GM19240 (cell line): Measurements from ENCODE around the gene CAMSAP2.

Experiments used
- DNase-seq: peaks from one replicate; pipeline ENCODE4 v3.0.0; 2011; ENCODE audit warnings: low spot score; ENCODE audit not compliant: insufficient read length

Gene CAMSAP2, protein sequence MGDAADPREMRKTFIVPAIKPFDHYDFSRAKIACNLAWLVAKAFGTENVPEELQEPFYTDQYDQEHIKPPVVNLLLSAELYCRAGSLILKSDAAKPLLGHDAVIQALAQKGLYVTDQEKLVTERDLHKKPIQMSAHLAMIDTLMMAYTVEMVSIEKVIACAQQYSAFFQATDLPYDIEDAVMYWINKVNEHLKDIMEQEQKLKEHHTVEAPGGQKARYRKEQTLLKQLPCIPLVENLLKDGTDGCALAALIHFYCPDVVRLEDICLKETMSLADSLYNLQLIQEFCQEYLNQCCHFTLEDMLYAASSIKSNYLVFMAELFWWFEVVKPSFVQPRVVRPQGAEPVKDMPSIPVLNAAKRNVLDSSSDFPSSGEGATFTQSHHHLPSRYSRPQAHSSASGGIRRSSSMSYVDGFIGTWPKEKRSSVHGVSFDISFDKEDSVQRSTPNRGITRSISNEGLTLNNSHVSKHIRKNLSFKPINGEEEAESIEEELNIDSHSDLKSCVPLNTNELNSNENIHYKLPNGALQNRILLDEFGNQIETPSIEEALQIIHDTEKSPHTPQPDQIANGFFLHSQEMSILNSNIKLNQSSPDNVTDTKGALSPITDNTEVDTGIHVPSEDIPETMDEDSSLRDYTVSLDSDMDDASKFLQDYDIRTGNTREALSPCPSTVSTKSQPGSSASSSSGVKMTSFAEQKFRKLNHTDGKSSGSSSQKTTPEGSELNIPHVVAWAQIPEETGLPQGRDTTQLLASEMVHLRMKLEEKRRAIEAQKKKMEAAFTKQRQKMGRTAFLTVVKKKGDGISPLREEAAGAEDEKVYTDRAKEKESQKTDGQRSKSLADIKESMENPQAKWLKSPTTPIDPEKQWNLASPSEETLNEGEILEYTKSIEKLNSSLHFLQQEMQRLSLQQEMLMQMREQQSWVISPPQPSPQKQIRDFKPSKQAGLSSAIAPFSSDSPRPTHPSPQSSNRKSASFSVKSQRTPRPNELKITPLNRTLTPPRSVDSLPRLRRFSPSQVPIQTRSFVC (N-terminal part only)

DNA sequence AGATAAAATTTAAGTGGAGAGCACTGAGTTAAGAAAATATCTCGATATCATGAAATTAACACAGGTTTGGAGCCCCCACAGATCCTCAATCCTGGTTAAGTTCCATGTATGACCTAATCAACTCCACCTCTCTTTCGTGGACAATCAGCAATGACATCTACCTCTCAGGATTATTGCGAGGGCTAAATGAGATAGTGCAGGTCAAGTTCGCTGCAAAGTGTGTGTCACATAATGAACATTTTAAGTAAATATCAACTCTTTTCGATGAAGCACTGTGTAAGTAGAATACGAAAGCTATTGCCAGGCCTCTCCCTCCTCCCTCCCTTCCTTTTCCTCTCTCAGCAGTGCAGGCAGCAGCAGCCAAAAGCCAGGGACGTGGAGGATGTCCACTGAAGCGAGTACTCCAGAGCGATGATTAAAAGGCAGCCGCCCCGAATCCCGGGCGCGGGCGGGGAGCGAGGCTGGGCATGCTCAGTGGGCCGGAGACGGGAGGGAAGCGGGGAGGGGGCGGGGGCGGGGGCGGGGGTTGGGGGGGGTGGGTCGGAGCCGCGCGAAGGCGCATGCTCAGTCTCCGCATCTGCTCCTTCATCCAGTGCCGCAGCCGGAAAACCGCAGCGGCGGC lies at the start of gene CAMSAP2:
CAMSAP2 (plus strand) TSS at position 567 of the 622 bp plus-strand sequence. CDS start 935 bp downstream, outside the sequence.
- DNase-seq = peak; percentile 35

DNA sequence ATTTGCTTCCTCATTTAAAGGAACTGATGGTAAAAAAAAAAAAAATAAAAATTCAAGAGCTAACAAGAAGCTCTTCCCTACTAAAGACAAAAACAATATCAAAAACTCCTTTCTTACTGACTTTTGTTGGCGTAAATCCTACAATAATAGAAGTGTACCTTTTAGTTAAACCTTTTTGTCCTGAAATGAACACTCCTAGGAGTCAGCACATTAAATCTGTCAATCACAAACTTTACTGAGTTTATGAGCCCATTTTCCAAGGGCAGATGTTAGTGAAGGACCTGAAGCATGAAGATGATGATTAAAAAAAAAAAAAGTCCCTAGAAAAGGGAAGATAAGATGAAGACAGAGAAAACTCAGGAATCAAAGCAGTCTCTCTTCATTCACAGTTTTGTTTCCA lies 46.4 kb upstream of the CAMSAP2 start:
- no peak for DNase-seq

DNA sequence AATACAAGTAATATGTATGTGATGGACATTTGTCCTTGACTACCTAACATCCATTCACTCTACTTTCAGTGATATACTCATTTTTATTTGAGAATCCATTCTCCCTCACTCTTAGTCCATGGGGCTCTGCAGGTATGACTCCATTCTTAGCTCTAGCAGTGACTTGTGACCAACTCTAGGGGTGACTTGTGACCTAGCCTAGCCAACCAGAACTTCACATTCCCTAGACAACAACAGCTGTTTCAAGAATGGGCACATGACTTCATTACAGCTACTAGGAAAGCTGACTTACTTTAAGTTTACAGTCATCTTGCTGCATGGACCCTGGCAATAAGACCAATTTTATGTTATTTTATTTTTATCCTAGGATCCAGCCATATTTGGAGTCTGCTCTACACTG lies 45.4 kb upstream of the CAMSAP2 start:
- no peak for DNase-seq

DNA sequence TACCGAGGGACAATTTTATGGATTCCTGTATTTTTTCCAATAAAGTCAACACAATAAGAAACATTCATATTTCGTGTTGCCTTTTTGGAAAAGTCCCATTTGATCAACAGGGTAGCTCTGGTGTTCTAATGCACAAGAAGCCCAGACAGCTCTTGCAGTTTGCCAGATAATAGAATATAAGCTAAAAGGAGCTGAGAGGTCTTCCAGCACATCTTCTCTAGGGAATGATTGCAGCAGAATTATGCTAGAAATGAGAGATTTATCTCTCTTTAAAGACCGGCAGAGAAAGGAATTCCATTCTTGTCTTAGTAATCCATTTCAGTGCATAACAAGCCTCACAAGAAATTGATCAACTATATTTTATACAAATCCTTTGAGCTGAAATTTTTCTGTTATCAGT lies 44.0 kb upstream of the CAMSAP2 start:
- no peak for DNase-seq

DNA sequence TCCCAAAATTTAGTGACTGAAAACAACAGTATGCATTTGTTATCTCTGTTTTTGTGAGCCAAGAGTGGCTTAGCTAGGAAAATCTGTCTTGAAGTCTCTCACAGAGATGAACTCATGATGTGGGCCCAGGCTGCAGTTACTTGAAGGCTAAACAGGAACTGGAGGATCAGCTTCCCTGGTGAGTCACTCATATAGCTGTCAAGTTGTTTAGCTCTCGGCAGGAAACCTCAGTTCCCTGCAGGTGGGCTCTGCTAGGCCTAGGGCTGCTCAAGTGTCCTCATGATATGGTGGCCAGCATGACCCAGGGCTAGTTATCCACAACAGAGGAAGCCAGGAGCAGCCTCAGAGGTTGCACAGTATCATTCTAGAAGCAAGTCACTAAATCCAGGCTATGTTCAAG lies 38.8 kb upstream of the CAMSAP2 start:
- DNase-seq = no peak

DNA sequence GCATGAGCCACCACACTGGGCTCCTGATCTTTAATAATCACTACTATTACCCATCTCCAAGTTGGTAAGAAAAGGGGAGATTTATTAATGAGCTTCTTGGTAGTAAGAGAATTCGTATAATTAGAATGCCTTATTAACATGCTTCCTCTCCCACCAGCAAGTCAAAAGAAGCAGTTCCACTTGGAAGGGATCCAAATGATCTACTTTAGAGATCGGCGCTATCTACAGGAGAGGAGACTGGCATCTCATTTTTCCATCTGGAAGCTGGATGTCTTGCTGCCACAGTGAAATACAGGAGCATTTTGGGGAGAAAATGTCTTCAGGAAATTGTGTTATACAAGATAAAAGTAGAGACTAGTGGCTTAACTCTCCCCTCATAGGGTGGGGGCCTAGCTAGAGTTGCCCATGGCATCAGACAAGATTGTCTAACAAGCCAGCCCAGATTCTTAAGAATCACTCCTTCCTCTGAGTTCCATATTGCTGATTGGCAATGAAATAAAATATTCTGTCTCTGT lies 33.6 kb upstream of the CAMSAP2 start:
- DNase-seq = no peak

DNA sequence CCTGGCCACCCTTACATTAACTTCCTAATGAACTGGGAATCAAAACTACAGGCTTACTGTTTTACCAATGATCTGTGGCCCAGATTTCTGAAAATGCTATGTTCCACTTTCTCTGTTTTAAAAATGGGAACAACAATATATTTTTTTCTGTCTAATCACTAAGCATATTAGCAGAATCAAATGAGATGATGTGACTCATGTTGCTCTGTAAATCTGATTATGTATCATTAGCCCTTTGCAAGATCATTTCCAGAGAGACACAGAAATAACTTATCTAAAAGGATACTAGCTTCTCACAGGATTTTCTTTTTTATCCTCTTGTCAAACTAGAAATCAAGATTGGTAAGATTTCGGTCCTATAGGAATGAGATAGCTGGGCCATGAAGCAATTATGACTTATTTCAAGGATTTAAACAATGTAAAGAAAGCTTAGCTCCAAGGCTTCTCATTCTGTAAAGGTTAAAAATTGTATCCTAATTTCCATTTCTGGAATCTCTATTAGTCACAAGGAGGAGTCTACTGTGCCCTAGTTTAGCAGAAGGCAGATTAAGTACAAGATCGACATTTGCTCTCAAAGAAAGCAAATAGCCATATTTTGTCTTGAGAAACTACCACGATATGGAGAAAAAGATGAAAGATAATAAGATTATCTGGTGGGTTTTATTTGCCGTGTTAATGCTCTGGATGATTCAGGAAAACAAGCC lies 32.4 kb upstream of the CAMSAP2 start:
- no peak for DNase-seq

DNA sequence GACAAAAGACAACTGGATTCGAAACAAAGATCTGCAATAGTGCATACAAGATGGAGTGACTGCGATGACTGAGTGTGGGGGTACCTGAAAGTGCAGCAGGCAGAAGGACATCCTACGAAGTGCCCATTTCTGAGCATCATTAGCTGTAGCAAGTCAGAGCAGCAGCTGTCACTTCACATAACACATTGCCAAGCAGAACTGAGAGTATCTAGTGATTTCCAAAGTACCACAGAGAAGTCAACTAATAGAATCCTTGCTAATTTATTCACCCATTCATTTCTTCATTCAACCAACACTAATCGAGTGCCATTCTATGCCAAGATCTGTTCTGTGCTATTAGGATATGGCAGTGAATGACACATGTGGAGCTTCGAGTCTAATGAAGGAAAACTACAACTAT lies 31.6 kb upstream of the CAMSAP2 start:
- no peak for DNase-seq

DNA sequence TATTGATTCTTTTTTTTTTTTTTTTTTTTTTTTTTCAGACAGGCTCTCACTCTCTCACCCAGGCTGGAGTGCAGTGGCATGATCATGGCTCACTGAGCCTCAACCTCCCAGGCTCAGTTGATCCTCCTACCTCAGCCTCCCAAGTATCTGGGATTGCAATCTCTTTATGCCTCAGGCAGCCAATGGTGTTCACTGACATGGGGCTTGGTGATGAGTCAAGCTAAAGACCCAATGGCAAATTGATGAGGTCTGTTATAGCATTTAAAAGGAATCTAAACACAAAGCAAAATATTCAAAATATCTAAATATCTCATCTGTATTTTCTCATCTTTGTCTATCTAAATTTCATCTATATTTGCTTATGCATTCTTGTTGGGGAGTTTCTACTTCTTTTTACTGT lies 30.5 kb upstream of the CAMSAP2 start:
- no peak for DNase-seq

DNA sequence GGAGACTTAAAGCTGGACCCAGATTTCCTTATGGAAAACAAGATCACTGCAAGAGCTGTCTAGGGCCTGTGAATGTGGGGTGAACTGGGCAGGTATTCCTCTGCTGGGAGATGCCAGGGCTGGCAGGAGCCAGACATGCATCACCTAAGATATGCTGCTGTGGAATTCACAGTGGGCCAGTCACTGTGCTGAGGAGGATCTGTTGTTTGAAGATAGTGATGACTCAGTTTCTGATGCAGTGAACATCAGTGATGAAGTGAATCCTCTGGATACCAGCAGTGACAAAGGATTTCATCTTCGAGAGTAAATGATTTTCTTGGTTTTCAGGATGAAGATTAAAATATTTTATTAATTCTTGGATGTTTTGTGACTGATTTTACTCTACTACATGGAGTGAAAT lies 29.9 kb upstream of the CAMSAP2 start:
- no peak for DNase-seq

DNA sequence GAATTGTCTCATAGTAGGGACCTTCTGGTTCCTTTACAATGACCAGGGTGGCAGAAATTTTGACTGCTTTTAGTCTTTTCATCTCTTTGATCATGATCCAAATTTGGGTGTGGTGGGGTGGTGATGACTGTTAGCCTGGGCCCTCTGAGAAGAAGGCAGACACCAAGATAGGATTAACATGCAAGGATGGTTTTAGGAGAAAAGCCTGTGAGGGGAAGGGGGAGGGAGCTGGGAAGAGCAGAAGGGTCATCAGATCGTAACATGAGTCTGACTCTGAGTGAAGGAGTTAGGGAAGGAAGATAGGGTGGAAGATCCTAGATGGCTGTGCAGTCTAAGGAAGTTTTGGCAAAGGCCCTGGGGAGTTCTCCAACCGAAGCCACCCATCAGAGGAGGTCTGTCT lies 28.5 kb upstream of the CAMSAP2 start:
- DNase-seq = no peak

DNA sequence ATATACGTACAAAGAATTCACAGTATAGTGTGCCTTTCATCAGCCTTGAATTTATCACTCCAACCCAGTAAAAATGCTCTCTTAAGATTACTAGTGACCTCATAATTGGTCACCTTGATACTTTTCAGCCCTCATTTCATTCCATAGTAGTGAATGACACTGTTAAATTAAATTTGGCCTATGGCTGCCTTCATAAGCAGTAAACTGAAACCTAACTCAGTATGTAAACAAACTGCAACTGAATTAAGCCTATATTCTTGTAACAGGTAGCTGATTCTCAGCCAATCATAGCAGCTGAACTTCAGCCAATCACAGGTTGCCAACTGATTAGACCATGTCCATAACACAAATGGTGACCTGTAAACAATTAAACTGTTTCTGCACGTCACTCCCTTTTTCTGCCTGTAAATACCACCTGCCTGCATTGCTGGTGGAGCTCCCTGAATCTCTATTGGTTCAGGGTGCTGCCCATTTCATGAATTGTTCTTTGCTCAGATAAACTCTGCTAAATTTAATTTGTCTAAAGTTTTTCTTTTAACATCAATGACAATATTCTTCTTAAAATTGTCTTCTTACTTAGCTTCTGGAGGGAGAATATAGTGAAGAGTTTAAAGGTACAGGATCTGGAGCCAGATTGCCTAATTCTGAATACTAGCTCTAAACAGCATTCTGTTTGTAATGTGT lies 24.0 kb upstream of the CAMSAP2 start:
- DNase-seq = no peak

DNA sequence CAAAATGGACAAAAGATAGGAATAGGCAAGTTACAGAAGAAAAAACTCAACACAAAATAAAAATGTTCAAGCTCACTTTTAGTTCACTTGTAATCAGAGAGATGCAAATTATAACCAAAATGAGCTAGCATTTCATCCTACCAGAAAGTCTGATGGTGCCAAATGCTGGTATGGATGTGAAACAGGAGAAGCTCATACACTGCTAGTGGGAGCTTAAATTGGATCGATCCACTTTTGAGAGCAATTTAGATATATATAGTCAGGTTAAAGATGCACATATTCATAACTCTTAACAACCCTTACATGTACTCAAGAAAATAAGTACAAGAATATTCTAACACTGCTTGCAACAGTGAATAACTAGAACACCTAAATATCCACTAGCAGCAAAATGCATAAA lies 18.5 kb upstream of the CAMSAP2 start:
- no peak for DNase-seq

DNA sequence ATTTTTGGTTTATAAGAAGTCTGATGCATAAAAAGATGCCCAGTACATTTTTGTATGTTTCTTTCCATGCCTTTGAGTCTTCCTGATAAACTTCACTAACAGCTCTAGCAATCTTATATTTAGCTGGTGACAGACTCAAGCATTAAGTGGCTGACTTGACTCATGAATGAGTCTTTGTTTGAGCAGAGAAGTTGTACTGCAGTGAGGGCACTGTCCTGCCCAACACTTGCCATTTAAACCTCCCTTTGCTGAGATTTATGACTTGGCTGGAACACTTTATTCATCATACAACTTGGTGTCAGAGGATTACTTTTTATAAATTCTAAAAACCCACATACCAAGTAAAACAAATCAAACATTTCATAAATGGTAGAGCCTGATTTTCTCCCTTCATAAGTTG lies 14.6 kb upstream of the CAMSAP2 start:
- no peak for DNase-seq

DNA sequence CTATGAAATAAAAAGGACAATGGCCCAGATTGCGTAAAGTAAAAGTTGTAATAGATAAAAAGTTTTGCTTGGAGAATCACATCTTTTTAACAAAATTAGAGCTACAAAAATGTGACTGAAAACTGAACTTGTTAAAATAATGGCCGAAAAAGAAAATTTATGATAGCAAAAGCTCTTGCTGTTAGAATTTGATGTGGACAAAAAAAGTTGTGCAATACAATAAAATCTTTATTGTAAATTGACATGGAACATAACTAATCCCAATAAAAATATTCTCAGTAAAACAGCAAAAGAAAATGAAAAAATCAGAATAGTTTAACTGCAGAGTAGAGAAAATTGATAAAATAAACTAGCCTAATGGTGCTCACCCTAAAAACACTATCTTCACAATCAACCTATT lies 11.4 kb upstream of the CAMSAP2 start:
- DNase-seq = no peak

DNA sequence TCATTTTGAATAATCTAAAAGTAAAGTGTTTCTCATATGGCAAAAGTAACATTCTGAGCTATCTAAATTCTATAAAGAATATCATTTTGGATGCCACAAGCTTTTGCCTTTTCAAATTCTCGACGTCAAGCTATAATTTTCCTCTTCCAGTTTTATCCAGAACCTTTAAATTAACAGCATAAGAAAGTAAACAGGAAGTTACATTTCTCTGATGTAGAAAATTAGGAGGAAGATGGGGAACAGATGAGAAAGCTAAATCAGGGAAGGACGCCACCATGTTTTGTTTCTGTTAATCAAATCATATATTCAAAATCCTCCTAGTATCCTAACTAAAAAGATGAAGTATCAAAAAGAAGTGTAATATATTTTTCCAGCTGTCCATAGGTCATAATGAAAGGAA lies 8.8 kb upstream of the CAMSAP2 start:
- no peak for DNase-seq

DNA sequence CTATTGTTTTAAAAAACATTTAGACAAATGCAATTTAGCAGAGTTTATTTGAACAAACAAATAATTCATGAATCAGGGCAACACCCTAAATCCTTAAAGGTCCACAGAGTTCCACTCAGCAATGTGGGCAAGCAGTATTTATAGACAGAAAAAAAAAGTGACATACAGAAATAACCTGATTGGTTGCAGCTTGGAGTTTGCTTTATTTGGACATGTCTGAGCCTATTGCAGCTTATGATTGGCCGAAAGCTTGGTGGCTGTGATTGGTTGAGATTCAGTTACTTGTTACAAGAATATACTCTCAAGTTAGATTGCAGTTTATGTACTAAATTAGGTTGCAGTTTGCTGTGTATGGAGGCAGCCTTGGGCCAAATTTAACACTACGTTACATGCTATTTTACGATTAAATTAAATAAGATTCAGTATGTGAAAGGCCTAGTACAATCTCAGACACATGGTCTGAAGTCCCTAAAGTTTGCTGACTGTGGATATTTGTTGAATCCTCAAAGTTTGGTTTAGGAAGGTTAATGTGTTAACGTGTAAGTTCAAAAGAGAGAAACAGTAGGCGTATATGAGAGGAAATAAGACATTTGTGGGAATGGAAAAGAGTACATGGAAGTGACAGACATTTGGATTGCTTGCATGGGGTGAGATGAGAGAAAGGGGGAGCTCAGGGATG lies 6.9 kb upstream of the CAMSAP2 start:
- no peak for DNase-seq

DNA sequence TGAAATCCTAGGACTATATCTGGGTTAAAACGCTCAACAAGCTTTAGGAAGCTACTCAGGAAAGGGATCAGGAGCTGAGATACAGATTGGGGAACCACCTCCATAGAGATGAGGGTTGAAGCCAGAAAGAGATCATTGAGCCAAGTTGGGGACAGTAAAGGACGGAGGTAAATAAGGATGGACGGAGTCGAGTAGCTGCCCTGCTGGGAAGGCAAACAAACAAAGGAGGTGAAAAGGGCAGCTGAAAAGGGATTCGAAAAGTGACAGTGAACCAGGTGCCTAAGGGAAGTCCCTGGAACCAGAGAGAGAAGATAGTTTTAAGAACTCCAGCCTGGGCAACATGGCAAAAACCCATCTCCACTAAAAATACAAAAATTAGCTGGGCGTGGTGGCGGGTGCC lies 6.3 kb upstream of the CAMSAP2 start:
- DNase-seq = no peak

DNA sequence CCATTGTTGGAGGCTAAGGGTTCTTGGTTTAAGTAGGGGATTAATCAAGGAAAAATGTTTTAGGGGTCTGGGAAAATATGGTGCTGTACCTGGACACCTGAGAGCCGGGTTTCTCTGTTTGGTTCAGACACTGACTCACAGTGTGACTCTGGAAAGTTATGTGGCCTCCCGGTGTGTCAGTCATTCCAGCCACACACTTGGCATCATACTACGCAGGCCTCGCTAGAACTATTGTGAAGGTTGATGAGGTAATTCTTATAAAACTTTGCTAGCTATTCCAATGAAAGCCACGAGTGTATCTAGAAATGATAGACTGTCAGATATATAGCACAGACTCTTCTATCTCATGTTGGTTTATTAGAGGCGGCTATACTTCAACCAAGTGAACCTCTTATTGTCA lies 4.8 kb upstream of the CAMSAP2 start:
- DNase-seq = no peak
